H9 (cell line): ENCODE measurements around the gene ABCG5. TPM values are rescaled to one million over a fixed set of nuclear protein-coding genes. Genes with fewer than 3 reads are reported as not detected.

Experiments used
- DNase-seq: peaks from one replicate; pipeline ENCODE4 v3.0.0-alpha.2; 2017
- H2AFZ ChIP-seq: one replicate; pipeline ENCODE4 v1.6.1; 2013; ENCODE audit warnings: mild to moderate bottlenecking, low read length, control low read depth, moderate library complexity
- H2AK5ac ChIP-seq: 2 replicates; pipeline ENCODE4 v1.6.1; 2013; ENCODE audit warnings: low read length, control low read depth, mixed read lengths; ENCODE audit not compliant: insufficient read length
- H2BK120ac ChIP-seq: one replicate; pipeline ENCODE4 v1.6.1; 2013; ENCODE audit warnings: low read depth, mild to moderate bottlenecking, low read length, control low read depth, inconsistent platforms; ENCODE audit not compliant: poor library complexity, severe bottlenecking
- H2BK12ac ChIP-seq: 2 replicates; pipeline ENCODE4 v1.6.1; 2013; ENCODE audit warnings: low read length, control low read depth, mixed read lengths, low read depth; ENCODE audit not compliant: insufficient read length
- H2BK15ac ChIP-seq: 2 replicates; pipeline ENCODE4 v1.6.1; 2013; ENCODE audit warnings: low read depth, low read length, control low read depth
- H2BK20ac ChIP-seq: one replicate; pipeline ENCODE4 v1.6.1; 2013; ENCODE audit warnings: low read depth, mild to moderate bottlenecking, low read length, control low read depth, inconsistent platforms; ENCODE audit not compliant: poor library complexity, severe bottlenecking
- H2BK5ac ChIP-seq: 2 replicates; pipeline ENCODE4 v1.6.1; 2013; ENCODE audit warnings: low read length, control low read depth, mixed read lengths; ENCODE audit not compliant: insufficient read length
- H3K14ac ChIP-seq: 2 replicates; pipeline ENCODE4 v1.6.1; 2013; ENCODE audit warnings: low read length, control low read depth; ENCODE audit not compliant: insufficient read depth
- H3K18ac ChIP-seq: 2 replicates; pipeline ENCODE4 v1.6.1; 2013; ENCODE audit warnings: low read depth, mild to moderate bottlenecking, mixed read lengths, low read length, control low read depth; ENCODE audit not compliant: insufficient read length
- H3K23ac ChIP-seq: 2 replicates; pipeline ENCODE4 v1.6.1; 2013; ENCODE audit warnings: low read length, control low read depth, mixed read lengths, low read depth; ENCODE audit not compliant: insufficient read length
- H3K23me2 ChIP-seq: 2 replicates; pipeline ENCODE4 v1.6.1; 2013; ENCODE audit warnings: low read depth, mild to moderate bottlenecking, mixed read lengths, low read length, control low read depth; ENCODE audit not compliant: insufficient read length, poor library complexity, severe bottlenecking
- H3K27ac ChIP-seq: 2 replicates; pipeline ENCODE4 v1.5.1; 2013; ENCODE audit warnings: low read length, control low read depth, mixed read lengths, low read depth; ENCODE audit not compliant: insufficient read length
- H3K27me3 ChIP-seq: 2 replicates; pipeline ENCODE4 v1.6.1; 2013; ENCODE audit warnings: low read length, control low read depth, inconsistent platforms; ENCODE audit not compliant: insufficient read depth
- H3K4ac ChIP-seq: 2 replicates; pipeline ENCODE4 v1.6.1; 2013; ENCODE audit warnings: low read depth, mild to moderate bottlenecking, control low read depth, inconsistent platforms, low read length, moderate library complexity
- H3K4me1 ChIP-seq: 2 replicates; pipeline ENCODE4 v1.6.1; 2013; ENCODE audit warnings: low read length, control low read depth, inconsistent platforms; ENCODE audit not compliant: insufficient read depth
- H3K4me2 ChIP-seq: 2 replicates; pipeline ENCODE4 v1.6.1; 2013; ENCODE audit warnings: low read length, control low read depth, mixed read lengths; ENCODE audit not compliant: insufficient read length, insufficient read depth
- H3K56ac ChIP-seq: 2 replicates; pipeline ENCODE4 v1.6.1; 2013; ENCODE audit warnings: low read depth, mild to moderate bottlenecking, mixed read lengths, low read length, control low read depth; ENCODE audit not compliant: insufficient read length
- H3K79me1 ChIP-seq: 2 replicates; pipeline ENCODE4 v1.6.1; 2013; ENCODE audit warnings: low read depth, mild to moderate bottlenecking, moderate library complexity, low read length, control low read depth, inconsistent platforms; ENCODE audit not compliant: insufficient read depth, poor library complexity, severe bottlenecking
- H3K79me2 ChIP-seq: 2 replicates; pipeline ENCODE4 v1.6.1; 2013; ENCODE audit warnings: low read length, control low read depth, inconsistent platforms; ENCODE audit not compliant: insufficient read depth
- H3K9ac ChIP-seq: 2 replicates; pipeline ENCODE4 v1.6.1; 2013; ENCODE audit warnings: low read length, control low read depth, mixed read lengths; ENCODE audit not compliant: insufficient read length; ENCODE audit errors: extremely low read depth
- H3K9me3 ChIP-seq: one replicate; pipeline ENCODE4 v1.6.1; 2013; ENCODE audit warnings: low read depth, low read length, inconsistent platforms; ENCODE audit not compliant: control insufficient read depth
- H3T11ph ChIP-seq: one replicate; pipeline ENCODE4 v1.6.1; 2013; ENCODE audit warnings: mild to moderate bottlenecking, low read length, control low read depth, inconsistent platforms
- H4K20me1 ChIP-seq: one replicate; pipeline ENCODE4 v1.6.1; 2013; ENCODE audit not compliant: control insufficient read depth, insufficient read length, insufficient read depth
- H4K5ac ChIP-seq: 2 replicates; pipeline ENCODE4 v1.6.1; 2013; ENCODE audit warnings: low read depth, mild to moderate bottlenecking, mixed read lengths, low read length, control low read depth; ENCODE audit not compliant: insufficient read length
- H4K8ac ChIP-seq: replicated peaks from 2 replicates; pipeline ENCODE4 v1.6.1; 2013; ENCODE audit warnings: low read length, control low read depth, mixed read lengths, low read depth; ENCODE audit not compliant: insufficient read length
- H4K91ac ChIP-seq: 2 replicates; pipeline ENCODE4 v1.6.1; 2013; ENCODE audit warnings: low read depth, mild to moderate bottlenecking, moderate library complexity, mixed read lengths, low read length, control low read depth; ENCODE audit not compliant: insufficient read length
- H3K27ac Mint-ChIP-seq, 3 experiments: 2 replicates in 2 of 3; 3 replicates in 1 of 3; pipeline ENCODE4 v1.8.0; 2020 to 2021; ENCODE audit warnings: mixed read lengths in 3 of 3, mild to moderate bottlenecking in 1 of 3, moderate library complexity in 1 of 3
- H3K27me3 Mint-ChIP-seq: 2 replicates; pipeline ENCODE4 v1.8.0; 2021; ENCODE audit warnings: low read depth, mild to moderate bottlenecking, moderate library complexity, mixed read lengths
- H3K36me3 Mint-ChIP-seq, 3 experiments: 2 replicates in 2 of 3; 3 replicates in 1 of 3; pipeline ENCODE4 v1.8.0; 2020 to 2021; ENCODE audit warnings: low read depth in 3 of 3, mixed read lengths in 3 of 3; ENCODE audit not compliant: insufficient read depth in 1 of 3
- H3K4me1 Mint-ChIP-seq, 2 experiments: 2 replicates each; pipeline ENCODE4 v1.8.0; 2020; ENCODE audit warnings: mixed read lengths in 2 of 2
- H3K4me3 Mint-ChIP-seq, 2 experiments: 2 replicates in 1 of 2; 3 replicates in 1 of 2; pipeline ENCODE4 v1.8.0; 2020 to 2021; ENCODE audit warnings: mild to moderate bottlenecking in 2 of 2, mixed read lengths in 2 of 2, moderate library complexity in 1 of 2
- H3K9me3 Mint-ChIP-seq, 2 experiments: 2 replicates in 1 of 2; 3 replicates in 1 of 2; pipeline ENCODE4 v1.8.0; 2020; ENCODE audit warnings: mild to moderate bottlenecking in 2 of 2, mixed read lengths in 2 of 2, moderate library complexity in 1 of 2
- CTCF ChIP-seq: fragments of 200-600 bp; sonication (generic); conservative IDR thresholded peaks from 3 replicates; pipeline ENCODE4 v1.8.0; 2021; ENCODE audit warnings: antibody characterized with exemption, mild to moderate bottlenecking
- WGBS: extraction: QIAGEN DNeasy Blood & Tissue Kit; methylation state at CpG from one replicate; pipeline ENCODE4 v1.1.7; 2013; ENCODE audit warnings: missing lambda C conversion rate, low lambda C conversion rate, mixed read lengths; ENCODE audit not compliant: insufficient read length; ENCODE audit errors: extremely low coverage; 5-methylcytosine and 5-hydroxymethylcytosine counted together
- total RNA-seq: library from RNA; stranded (reverse); gene quantifications from 2 replicates; pipeline ENCODE4 v1.2.1, GENCODE V29; 2021

Gene ABCG5
- total RNA-seq, 1 experiment from 2014 or later: not detected

DNA sequence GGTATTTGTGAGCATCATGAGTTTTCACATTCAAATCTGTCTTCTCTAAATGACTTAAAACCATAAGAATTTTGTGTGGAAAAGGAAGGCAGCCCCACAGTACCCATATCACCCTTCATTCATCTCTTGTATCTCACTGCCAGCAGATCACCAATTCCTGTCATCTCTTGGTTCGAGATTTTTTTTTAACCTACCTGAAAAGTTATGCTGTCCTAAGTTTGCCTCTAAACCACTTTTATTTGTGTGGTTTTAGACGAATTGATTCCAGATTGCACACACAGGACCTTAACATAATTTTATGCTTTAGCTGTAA lies 32.0 kb downstream of the ABCG5 start:
- Histone ChIP-seq H3K9me3 (no peaks in the 10 kb centered on the region), H4K91ac (no peak overlapping the region), H4K5ac (no peak overlapping the region), H2BK120ac (no peak overlapping the region), H3K14ac (no peak overlapping the region), H4K20me1 (no peaks in the 10 kb centered on the region), H3K23me2 (no peaks in the 10 kb centered on the region), H3K79me1 (no peaks in the 10 kb centered on the region), H3T11ph (no peak overlapping the region), H3K79me2 (no peaks in the 10 kb centered on the region), H3K4ac (no peak overlapping the region), H4K8ac (no peak overlapping the region), H2AFZ (no peak overlapping the region), H2BK12ac (no peak overlapping the region), H2BK20ac (no peak overlapping the region), H3K9ac (no peak overlapping the region), H2AK5ac (no peak overlapping the region), H2BK5ac (no peak overlapping the region), H3K4me2 (no peak overlapping the region), H3K27me3 (no peaks in the 10 kb centered on the region), H3K23ac (no peak overlapping the region), H3K18ac (no peak overlapping the region), H3K4me1 (no peaks in the 10 kb centered on the region), H3K27ac (no peak overlapping the region), H2BK15ac (no peak overlapping the region), H3K56ac (no peak overlapping the region)
- H3K27me3 Mint-ChIP-seq: no peaks in the 10 kb centered on the region
- H3K9me3 Mint-ChIP-seq: no peaks in the 10 kb centered on the region
- H3K27ac Mint-ChIP-seq: no peak overlapping the region
- WGBS: no CpG with 5 or more reads among the region's 2 CpGs
- H3K4me3 Mint-ChIP-seq: no peak overlapping the region
- TF ChIP-seq CTCF: no peak
- H3K4me1 Mint-ChIP-seq: 0 out of 4 replicates have a peak, but pooled peaks cover 0 to 2% of the 10 kb centered on the region in 2 experiments
- DNase-seq: no peak
- no peaks in the 10 kb centered on the region for H3K36me3 Mint-ChIP-seq
